HepG2 (cell line): ENCODE data around the gene TTC39C. TPM values are rescaled to one million over a fixed set of nuclear protein-coding genes. Genes with fewer than 3 reads are reported as not detected.

Experiments used
- ATAC-seq: fragments of 200-7000 bp; cut with Tn5 transposase; 3 replicates; pipeline ENCODE4 v1.9.1; 2020; ENCODE audit warnings: mild to moderate bottlenecking, moderate library complexity
- BruUV-seq: library from RNA; stranded (reverse); fragments of 400-500 nt; replicated peaks from 2 replicates; lab custom pipeline; 2021; lab: Mats Ljungman, UMichigan
- CTCF ChIA-PET: fragments of 300-600 bp; formaldehyde crosslinking; extraction: SDS; loops from one replicate; lab custom pipeline; 2021; ENCODE audit warnings: low total read pairs, inconsistent platforms, low intra/inter-chr PET ratio; lab: Yijun Ruan, JAX
- POLR2A ChIA-PET: fragments of 350-600 bp; sonication (Branson Sonifier 250); formaldehyde crosslinking; loops from one replicate; lab custom pipeline; 2020; ENCODE audit warnings: antibody characterized with exemption, inconsistent platforms; lab: Yijun Ruan, JAX
- DNase-seq: peaks from one replicate; pipeline ENCODE4 v3.0.0-alpha.2; 2015; ENCODE audit warnings: low spot score
- FAIRE-seq: peaks from 3 replicates; lab custom pipeline; 2011; peaks lifted over from hg19 to GRCh38; lab: Jason Lieb, UNC
- H2AFZ ChIP-seq: one replicate; pipeline ENCODE4 v1.6.1; 2011; ENCODE audit warnings: low read length, inconsistent platforms
- H3K27ac ChIP-seq: fragments of 300-600 bp; 3 replicates; pipeline ENCODE4 v1.8.0; 2011; ENCODE audit warnings: mixed run types, mild to moderate bottlenecking, mixed read lengths, low read length, inconsistent platforms; ENCODE audit not compliant: insufficient read depth; ENCODE audit errors: extremely low read length
- H3K27me3 ChIP-seq, 2 experiments: fragments of 200-600 bp in 1 of 2; 2 replicates in 1 of 2; 3 replicates in 1 of 2; pipeline versions ENCODE4 v1.6.0 to v1.8.0; 2011; ENCODE audit warnings: low read length in 2 of 2, mild to moderate bottlenecking in 2 of 2, moderate library complexity in 2 of 2, inconsistent platforms in 1 of 2; ENCODE audit not compliant: insufficient read depth in 2 of 2, control insufficient read depth in 1 of 2
- H3K36me3 ChIP-seq, 2 experiments: fragments of 200-600 bp in 1 of 2; replicated peaks in 1 of 2; 2 replicates in 1 of 2; 3 replicates in 1 of 2; pipeline versions ENCODE4 v1.5.1 to v1.8.0; 2011; ENCODE audit warnings: low read length in 2 of 2, inconsistent platforms in 1 of 2; ENCODE audit not compliant: insufficient read depth in 2 of 2, control insufficient read depth in 1 of 2
- H3K4me1 ChIP-seq: 2 replicates; pipeline ENCODE4 v1.5.1; 2012; ENCODE audit warnings: low read length, inconsistent platforms; ENCODE audit not compliant: insufficient read depth
- H3K4me2 ChIP-seq: 2 replicates; pipeline ENCODE4 v1.6.0; 2011; ENCODE audit warnings: low read depth, low read length, inconsistent platforms
- H3K4me3 ChIP-seq, 3 experiments: fragments of 200-600 bp in 1 of 3; sonication (generic), shearing (Covaris generic) in 1 of 3; replicated peaks in 1 of 3; 2 replicates each; pipeline ENCODE4 v1.5.1; 2011 to 2016; ENCODE audit warnings: low read length in 3 of 3, inconsistent platforms in 2 of 3, low read depth in 2 of 3, mild to moderate bottlenecking in 2 of 3, control low read depth in 1 of 3, mixed read lengths in 1 of 3; ENCODE audit not compliant: insufficient read depth in 1 of 3
- H3K79me2 ChIP-seq: one replicate; pipeline ENCODE4 v1.6.1; 2011; ENCODE audit warnings: low read length, inconsistent platforms; ENCODE audit not compliant: insufficient read depth
- H3K9ac ChIP-seq: 2 replicates; pipeline ENCODE4 v1.6.0; 2011; ENCODE audit warnings: mild to moderate bottlenecking, low read depth, low read length, inconsistent platforms; ENCODE audit not compliant: insufficient read depth
- H3K9me3 ChIP-seq: 2 replicates; pipeline ENCODE4 v1.5.1; 2012; ENCODE audit warnings: mild to moderate bottlenecking, low read length
- H4K20me1 ChIP-seq: 2 replicates; pipeline ENCODE4 v1.6.0; 2011; ENCODE audit warnings: inconsistent platforms, mild to moderate bottlenecking, low read length, moderate library complexity; ENCODE audit not compliant: insufficient read depth
- CEBPB ChIP-seq: IDR thresholded peaks from 2 replicates; pipeline ENCODE4 v1.6.1; 2011; ENCODE audit warnings: low read depth, low read length, improper control_type of control experiment, borderline replicate concordance
- STAG1 ChIP-seq: sonication (generic); formaldehyde crosslinking; IDR thresholded peaks from 2 replicates; pipeline ENCODE4 v1.4.0; 2020; ENCODE audit warnings: missing genetic modification reagents
- TBX2 ChIP-seq: sonication (generic); formaldehyde crosslinking; IDR thresholded peaks from 2 replicates; pipeline ENCODE4 v1.5.0; 2020; ENCODE audit warnings: missing genetic modification reagents, mild to moderate bottlenecking, borderline replicate concordance
- ZNF768 ChIP-seq: sonication (generic); formaldehyde crosslinking; IDR thresholded peaks from 2 replicates; pipeline ENCODE4 v1.4.0; 2020; ENCODE audit warnings: missing genetic modification reagents
- ZNF773 ChIP-seq: sonication (generic); formaldehyde crosslinking; IDR thresholded peaks from 2 replicates; pipeline ENCODE4 v1.4.0; 2020; ENCODE audit warnings: missing genetic modification reagents, borderline replicate concordance
- WGBS: methylation state at CpG from one replicate; pipeline ENCODE4 v1.1.6; 2017; ENCODE audit warnings: low lambda C conversion rate; 5-methylcytosine and 5-hydroxymethylcytosine counted together
- in situ Hi-C: cut with HindIII; loops from 2 replicates; pipeline ENCODE4 v1.10.0; 2017; ENCODE audit warnings: low pct_unique_long_range_greater_than_20kb; ENCODE audit not compliant: extremely low pct_ligation_motif_present
- intact Hi-C: fragments of 100-400 bp; cut with micrococcal nuclease; formaldehyde crosslinking; loops from one replicate; pipeline ENCODE4 v1.10.0; 2022; ENCODE audit not compliant: unreplicated experiment
- polyA plus RNA-seq, 8 experiments: library from polyadenylated mRNA; depleted of rRNA in 3 of 8; stranded (reverse) in 7 of 8; unstranded in 1 of 8; fragments of >200 nt; fragmentation: Illumina TruSeq in 4 of 8; extraction: Trizol in 4 of 8; gene quantifications; 2 replicates each; pipeline versions ENCODE4 v1.2.1 to v1.2.3, GENCODE V29; 2011 to 2016; ENCODE audit warnings: low read depth in 4 of 8, missing spikeins in 1 of 8, mixed read lengths in 1 of 8; ENCODE audit not compliant: insufficient read depth in 1 of 8
- total RNA-seq, 5 experiments: library from RNA; depleted of rRNA; stranded (reverse); fragments of >200 nt; fragmentation: Illumina TruSeq; extraction: Trizol; gene quantifications; 2 replicates each; pipeline ENCODE4 v1.2.3, GENCODE V29; 2016; ENCODE audit warnings: low read depth in 1 of 5
- TF ChIP-seq, protein P1 (sequence below): sonication (generic); formaldehyde crosslinking; IDR thresholded peaks from 2 replicates; pipeline ENCODE4 v1.9.0; 2021; ENCODE audit warnings: missing genetic modification reagents, mild to moderate bottlenecking, borderline replicate concordance

TTC39C gene
- total and polyA plus RNA-seq, 2 of the 13 experiments (the other 11 are each of a cell fraction or from before 2014, with no cell fraction given): 19.1 to 25.9 TPM

DNA sequence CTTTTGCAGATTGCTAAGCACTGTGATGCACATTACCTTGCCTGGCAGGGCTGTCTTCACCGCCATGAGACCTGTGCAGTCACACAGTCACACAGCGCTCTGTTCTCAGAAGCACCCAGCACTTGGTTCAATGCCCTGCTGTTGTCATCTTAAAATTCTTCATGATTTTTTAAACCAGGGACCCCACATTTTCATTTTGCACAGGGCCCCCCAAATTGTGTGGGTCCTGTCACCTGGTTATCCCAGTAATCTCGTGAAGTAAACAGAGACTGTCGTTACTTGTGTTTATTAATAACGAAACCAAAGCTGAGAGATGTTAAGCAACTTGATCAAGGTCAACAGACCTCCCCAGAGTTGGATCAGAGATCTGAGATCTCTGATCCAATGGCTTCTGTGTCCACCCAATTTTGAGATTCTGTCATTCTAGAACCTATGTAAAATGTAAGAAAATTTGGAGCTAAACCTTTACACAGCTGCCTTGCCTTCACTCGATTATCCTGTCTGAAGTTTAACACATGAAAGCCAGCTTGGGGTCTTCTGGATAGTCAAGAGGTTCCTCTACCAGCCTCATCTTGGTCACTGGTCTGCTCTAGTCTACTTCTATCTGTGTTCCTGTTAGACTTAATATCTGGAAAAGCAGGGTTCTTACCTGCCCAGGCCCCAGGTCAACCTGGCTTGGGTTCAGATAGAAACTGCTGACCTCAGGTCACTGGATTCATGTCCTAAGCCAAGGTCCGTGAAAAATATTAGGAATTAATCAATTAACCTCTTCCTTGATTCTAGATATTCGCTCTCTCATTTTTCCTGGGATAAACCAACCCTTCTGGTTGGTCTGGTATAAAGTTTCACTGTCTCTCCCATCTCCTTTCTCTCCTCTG is 13.7 kb upstream of the TTC39C start:
- Histone ChIP-seq H3K36me3 (no peaks in the 10 kb centered on the region), H3K27me3 (peaks cover 0 to 1% of the 10 kb centered on the region in 2 experiments; a peak in 1 of 5 replicates), H3K9ac (no peak overlapping the region), H2AFZ (no peak overlapping the region), H3K9me3 (no peaks in the 10 kb centered on the region), H4K20me1 (no peaks in the 10 kb centered on the region), H3K27ac (no peak overlapping the region), H3K4me3 (no peak overlapping the region), H3K79me2 (no peaks in the 10 kb centered on the region), H3K4me2 (peak overlapping the region; percentile 32), H3K4me1 (peaks cover 20% of the 10 kb centered on the region)
- in situ Hi-C loops (no loop called here), intact Hi-C loops (no loop called here)
- 27% methylated on average over 8 of the region's 8 CpGs for WGBS
- ChIA-PET POLR2A (no interaction called here), CTCF (no interaction called here)
- no peak for DNase-seq
- no TSS peak for BruUV-seq
- FAIRE-seq: no peak
- ATAC-seq: peak; percentile 48; the same call in 1 of the 3 replicates
- TF ChIP-seq ZNF773 (CRISPR knock-in tag): no peak
- no peak for TF ChIP-seq ZNF768 (CRISPR knock-in tag)
- 0 out of 2 replicates have a peak, but pooled peaks have one; percentile 17 for TF ChIP-seq CEBPB
- TF ChIP-seq TBX2 (CRISPR knock-in tag): no peak

GRCh38 chr18:24002479-24002878 is 12.1 kb upstream of the TTC39C start:
- DNase-seq: no peak
- no peaks in the 10 kb centered on the region for H3K9me3 ChIP-seq
- TF ChIP-seq, protein P1, sequence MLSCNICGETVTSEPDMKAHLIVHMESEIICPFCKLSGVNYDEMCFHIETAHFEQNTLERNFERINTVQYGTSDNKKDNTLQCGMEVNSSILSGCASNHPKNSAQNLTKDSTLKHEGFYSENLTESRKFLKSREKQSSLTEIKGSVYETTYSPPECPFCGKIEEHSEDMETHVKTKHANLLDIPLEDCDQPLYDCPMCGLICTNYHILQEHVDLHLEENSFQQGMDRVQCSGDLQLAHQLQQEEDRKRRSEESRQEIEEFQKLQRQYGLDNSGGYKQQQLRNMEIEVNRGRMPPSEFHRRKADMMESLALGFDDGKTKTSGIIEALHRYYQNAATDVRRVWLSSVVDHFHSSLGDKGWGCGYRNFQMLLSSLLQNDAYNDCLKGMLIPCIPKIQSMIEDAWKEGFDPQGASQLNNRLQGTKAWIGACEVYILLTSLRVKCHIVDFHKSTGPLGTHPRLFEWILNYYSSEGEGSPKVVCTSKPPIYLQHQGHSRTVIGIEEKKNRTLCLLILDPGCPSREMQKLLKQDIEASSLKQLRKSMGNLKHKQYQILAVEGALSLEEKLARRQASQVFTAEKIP (CRISPR knock-in tag): no peak
- TF ChIP-seq STAG1: peak; percentile 8; the same call in 1 of the 2 replicates
- H3K9ac ChIP-seq: no peak overlapping the region
- H3K36me3 ChIP-seq: no peaks in the 10 kb centered on the region
- H2AFZ ChIP-seq: no peak overlapping the region
- FAIRE-seq: no peak
- H3K4me3 ChIP-seq: no peak overlapping the region
- intact Hi-C loops (no loop called here), in situ Hi-C loops (no loop called here)
- H3K27me3 ChIP-seq: peaks cover 0 to 1% of the 10 kb centered on the region in 2 experiments; a peak in 1 of 5 replicates
- H3K27ac ChIP-seq: no peak overlapping the region
- H3K4me2 ChIP-seq: no peak overlapping the region
- no peaks in the 10 kb centered on the region for H3K79me2 ChIP-seq
- H4K20me1 ChIP-seq: no peaks in the 10 kb centered on the region
- H3K4me1 ChIP-seq: peaks cover 20% of the 10 kb centered on the region
- ChIA-PET CTCF (no interaction called here), POLR2A (no interaction called here)
- BruUV-seq: no TSS peak
- 29% methylated on average over 3 of the region's 3 CpGs for WGBS
- peak; percentile 33; the same call in 1 of the 3 replicates for ATAC-seq
